GM23338 (cell line): ENCODE measurements around the gene RNF150.

ENCODE experiments used
- CTCF ChIP-seq, 2 experiments: fragments of 200-600 bp in 1 of 2; sonication (generic) in 1 of 2; conservative IDR thresholded peaks; 2 replicates each; pipeline versions ENCODE4 v1.5.1 to v1.6.1; 2016 to 2017; ENCODE audit warnings: antibody characterized with exemption in 2 of 2, low read depth in 2 of 2, mild to moderate bottlenecking in 2 of 2, moderate library complexity in 1 of 2
- ETS1 ChIP-seq: IDR thresholded peaks from 2 replicates; pipeline ENCODE4 v1.6.1; 2016; ENCODE audit warnings: antibody characterized with exemption
- EZH2 ChIP-seq: fragments of 200-600 bp; sonication (generic); IDR thresholded peaks from one replicate; pipeline ENCODE4 v1.8.0; 2017; ENCODE audit warnings: antibody characterized with exemption, mild to moderate bottlenecking, low read depth; ENCODE audit not compliant: unreplicated experiment
- EZH2phosphoT487 ChIP-seq: fragments of 200-600 bp; sonication (generic); IDR thresholded peaks from one replicate; pipeline ENCODE4 v1.8.1; 2018; ENCODE audit warnings: antibody characterized with exemption; ENCODE audit not compliant: unreplicated experiment
- JUNB ChIP-seq: IDR thresholded peaks from one replicate; pipeline ENCODE4 v1.6.1; 2016; ENCODE audit warnings: antibody characterized with exemption; ENCODE audit not compliant: unreplicated experiment
- POLR2AphosphoS5 ChIP-seq: IDR thresholded peaks from 2 replicates; pipeline ENCODE4 v1.6.1; 2016; ENCODE audit warnings: antibody characterized with exemption, low read depth

- TF ChIP-seq CTCF (conservative IDR thresholded peaks at IDR 0.05; ENCODE audit: low read depth in 2 of 2) (no peak), EZH2phosphoT487 (no peak), ETS1 (no peak), EZH2 (no peak), JUNB (no peak), POLR2AphosphoS5 (no peak)
Measured at GRCh38 chr4:140826701-140827027, 306.6 kb downstream of the RNF150 start.
